ENCODE data around the gene HFM1.
"Not testable (repeated sequence)": the region's sequence is repeated elsewhere in the genome, so short reads cannot be mapped to it uniquely, and the experiment has no call there.

Gene HFM1

GRCh38 chr1:91346824-91347223 lies 57.8 kb downstream of the HFM1 start:
- DNase-seq (ENCODE audit: low spot score) = no peak

GRCh38 chr1:91345395-91346005 lies 59.1 kb downstream of the HFM1 start:
- DNase-seq (ENCODE audit: low spot score) = no peak

DNA sequence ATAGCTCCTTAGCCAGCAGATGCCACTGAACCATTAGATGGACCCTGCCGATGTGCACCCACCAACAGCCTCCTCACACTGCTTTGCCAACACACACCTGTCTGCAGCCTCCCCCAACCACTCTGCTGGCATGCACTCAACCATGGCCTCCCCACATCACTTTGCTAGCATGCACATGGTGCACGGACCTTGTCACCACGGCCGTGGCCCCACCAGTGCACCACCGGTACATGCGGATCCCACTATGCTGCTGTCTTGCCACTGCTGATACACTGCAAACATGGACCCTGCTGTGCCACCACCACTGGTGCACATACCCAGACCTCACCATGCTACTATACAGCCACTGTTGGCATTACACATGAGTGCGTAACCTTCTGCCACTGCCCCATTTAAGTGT lies 66.1 kb downstream of the HFM1 start:
- no peak for DNase-seq (ENCODE audit: low spot score)

- no peak for DNase-seq (ENCODE audit: low spot score)
These were observed 69.0 kb downstream of the HFM1 start for GRCh38 chr1:91335603-91336002.

DNA sequence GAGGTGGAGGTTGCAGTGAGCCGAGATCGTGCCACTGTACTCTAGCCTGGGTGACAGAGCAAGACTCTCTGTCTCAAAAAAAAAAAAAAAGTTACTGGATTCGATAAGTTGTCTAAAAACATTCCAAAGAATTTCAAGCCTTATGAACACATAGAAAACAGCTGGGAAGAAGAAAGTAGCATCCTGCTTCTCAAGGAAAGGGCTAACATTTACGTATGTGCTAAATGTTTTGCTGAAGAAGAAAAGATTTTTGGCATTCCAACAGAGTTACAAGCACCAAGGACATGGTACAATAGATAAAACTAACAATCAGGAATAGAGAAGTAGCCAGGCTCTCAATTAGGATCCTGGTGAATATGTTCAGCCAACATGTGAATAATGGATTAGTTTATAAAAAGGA lies 69.8 kb downstream of the HFM1 start:
- no peak for DNase-seq (ENCODE audit: low spot score)

DNA sequence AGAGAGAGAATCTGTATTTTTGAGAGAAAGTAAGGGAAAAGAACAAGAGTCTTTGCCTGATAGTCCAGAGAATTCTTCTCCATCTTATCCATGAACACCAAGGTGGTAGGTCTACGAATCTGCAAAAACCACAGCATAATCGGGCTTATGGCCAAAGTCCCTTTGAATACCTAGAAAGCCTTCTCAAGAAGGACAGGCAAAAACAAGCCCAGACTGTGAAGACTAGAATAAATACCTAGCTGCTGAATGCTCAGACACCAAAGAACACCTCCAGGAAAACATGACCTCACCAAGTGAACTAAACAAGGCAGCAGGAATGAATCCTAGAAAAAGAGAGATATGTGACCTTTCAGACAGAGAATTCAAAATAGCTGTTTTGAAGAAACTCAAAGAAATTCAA lies 79.2 kb downstream of the HFM1 start:
- DNase-seq (ENCODE audit: low spot score) = no peak

DNA sequence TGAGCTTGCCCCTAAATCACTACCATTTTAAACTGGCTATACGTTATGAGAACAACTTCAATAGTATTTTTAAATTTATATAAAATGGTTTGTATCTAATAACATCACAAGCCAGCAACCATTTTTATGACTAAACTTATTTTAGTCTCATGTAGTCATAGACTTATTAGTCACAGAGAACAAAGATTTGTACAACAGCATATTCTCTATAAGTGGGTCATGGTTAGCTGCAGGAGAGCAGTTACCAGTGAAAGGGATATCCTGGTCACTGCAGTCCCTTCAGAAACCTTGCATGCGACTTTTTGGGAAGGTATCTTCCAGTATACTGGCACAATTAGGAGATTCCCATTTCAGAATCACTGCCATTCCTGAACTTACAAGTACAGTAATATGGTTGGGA lies 90.0 kb downstream of the HFM1 start:
- DNase-seq (ENCODE audit: low spot score) = no peak

GRCh38 chr1:91311672-91312071 lies 93.0 kb downstream of the HFM1 start:
- DNase-seq (ENCODE audit: low spot score) = no peak

GRCh38 chr1:91308544-91308943 lies 96.1 kb downstream of the HFM1 start:
- no peak for DNase-seq (ENCODE audit: low spot score)

GRCh38 chr1:91307784-91308409 lies 96.7 kb downstream of the HFM1 start:
- no peak for DNase-seq (ENCODE audit: low spot score)

- no peak for DNase-seq (ENCODE audit: low spot score)
These were observed 101.5 kb downstream of the HFM1 start for GRCh38 chr1:91303165-91303564.

DNA sequence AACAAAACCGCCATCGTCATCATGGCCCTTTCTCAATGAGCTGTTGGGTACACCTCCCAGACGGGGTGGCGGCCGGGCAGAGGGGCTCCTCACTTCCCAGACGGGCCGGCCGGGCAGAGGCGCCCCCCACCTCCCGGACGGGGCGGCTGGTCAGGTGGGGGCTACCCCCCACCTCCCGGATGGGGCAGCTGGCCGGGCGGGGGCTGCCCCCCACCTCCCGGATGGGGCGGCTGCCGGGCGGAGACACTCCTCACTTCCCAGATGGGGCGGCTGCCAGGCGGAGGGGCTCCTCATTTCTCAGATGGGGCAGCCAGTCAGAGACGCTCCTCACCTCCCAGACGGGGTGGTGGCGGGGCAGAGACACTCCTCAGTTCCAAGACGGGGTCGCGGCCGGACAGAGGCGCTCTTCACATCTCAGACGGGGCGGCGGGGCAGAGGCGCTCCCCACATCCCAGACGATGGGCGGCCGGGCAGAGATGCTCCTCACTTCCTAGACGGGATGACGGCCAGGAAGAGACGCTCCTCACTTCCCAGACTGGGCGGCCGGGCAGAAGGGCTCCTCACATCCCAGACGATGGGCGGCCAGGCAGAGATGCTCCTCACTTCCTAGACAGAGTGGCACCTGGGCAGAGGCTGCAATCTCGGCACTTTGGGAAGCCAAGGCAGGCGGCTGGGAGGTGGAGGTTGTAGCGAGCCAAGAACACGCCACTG lies 115.6 kb downstream of the HFM1 start:
- DNase-seq (ENCODE audit: low spot score) = not testable (repeated sequence)

DNA sequence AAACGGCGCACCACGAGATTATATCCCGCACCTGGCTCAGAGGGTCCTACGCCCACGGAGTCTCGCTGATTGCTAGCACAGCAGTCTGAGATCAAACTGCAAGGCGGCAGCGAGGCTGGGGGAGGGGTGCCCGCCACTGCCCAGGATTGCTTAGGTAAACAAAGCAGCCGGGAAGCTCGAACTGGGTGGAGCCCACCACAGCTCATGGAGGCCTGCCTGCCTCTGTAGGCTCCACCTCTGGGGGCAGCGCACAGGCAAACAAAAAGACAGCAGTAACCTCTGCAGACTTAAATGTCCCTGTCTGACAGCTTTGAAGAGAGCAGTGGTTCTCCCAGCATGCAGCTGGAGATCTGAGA lies 117.7 kb downstream of the HFM1 start:
- not testable (repeated sequence) for DNase-seq (ENCODE audit: low spot score)

DNA sequence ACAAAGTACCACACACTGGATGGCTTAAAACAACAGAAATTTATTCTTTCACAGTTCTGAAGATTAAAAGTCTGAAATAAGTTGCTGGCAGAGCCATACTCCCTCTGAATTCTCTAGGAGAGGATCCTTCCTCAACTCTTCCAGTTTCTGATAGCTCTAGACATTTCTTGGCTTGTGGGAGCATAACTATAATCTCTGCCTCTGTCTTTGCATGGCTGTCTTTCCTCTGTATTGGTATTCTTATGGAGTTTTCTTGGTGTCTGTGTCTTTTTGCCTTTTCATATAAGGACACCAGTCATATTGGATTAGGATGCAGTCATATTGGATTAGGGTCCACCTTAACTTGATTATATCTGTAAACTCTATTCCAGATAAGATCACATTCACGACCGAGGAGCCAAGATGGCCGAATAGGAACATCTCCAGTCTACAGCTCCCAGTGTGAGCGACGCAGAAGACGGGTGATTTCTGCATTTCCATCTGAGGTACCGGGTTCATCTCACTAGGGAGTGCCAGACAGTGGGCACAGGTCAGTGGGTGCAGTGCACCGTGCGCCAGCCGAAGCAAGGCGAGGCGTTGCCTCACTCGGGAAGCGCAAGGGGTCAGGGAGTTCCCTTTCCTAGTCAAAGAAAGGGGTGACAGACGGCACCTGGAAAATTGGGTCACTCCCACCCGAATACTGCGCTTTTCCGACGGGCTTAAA lies 118.2 kb downstream of the HFM1 start:
- not testable (repeated sequence) for DNase-seq (ENCODE audit: low spot score)

GRCh38 chr1:91283421-91283726 lies 121.3 kb downstream of the HFM1 start:
- no peak for DNase-seq (ENCODE audit: low spot score)

DNA sequence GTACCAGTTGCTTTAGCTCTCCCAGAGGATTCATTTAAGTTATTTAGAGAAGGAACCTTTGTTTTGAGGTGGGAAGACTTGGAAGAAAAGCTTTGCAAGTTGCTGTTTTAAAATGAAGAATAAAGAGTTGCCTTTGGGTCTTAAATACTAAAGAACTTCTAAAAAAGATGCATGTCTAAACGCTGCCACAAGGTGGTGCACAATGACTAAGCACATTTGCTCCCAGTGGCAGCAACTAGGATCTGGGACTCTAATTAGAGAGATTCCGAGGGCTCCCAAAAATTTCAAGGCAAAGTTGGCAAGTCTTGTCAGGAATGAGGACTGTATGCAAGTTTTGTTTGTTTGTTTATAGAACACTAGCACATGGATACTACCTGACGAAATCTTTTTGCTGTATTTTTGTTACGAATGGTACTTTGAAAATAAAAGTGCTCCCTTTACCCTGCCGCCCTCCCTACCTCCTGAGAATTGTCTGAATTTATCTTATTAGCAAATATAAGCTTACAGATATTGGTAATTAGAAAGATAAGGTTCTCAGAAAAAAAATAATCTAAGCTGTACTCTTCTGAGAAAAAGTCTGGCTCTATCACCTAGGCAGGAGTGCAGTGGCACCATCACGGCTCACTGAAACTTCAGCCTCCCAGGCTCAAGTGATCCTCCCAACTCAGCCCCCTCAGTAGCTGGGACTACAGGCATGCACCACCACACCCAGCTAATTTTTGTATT lies 121.8 kb downstream of the HFM1 start:
- peak; percentile 59 for DNase-seq (ENCODE audit: low spot score)

GRCh38 chr1:91281782-91282181 lies 122.9 kb downstream of the HFM1 start:
- DNase-seq (ENCODE audit: low spot score) = no peak

- no peak for DNase-seq (ENCODE audit: low spot score)
These were observed 125.9 kb downstream of the HFM1 start for GRCh38 chr1:91278754-91279153.

DNA sequence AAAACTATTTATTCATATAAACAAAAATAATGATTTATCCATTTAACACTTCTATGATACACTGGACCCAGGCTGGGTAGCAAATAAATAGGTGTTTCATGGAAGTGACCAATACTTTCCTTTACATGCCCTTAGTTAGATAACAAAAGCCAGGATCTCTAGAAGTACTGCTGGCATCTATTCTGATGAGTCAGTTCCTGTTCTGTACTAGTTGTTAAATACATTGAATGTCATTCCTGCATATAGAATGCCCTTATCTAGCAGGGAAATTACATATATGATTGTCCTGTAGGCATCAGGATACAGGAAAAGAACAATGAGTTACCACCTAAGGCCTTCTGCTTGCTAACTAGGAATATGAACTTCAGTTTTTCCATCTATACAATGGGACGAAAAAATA lies 130.8 kb downstream of the HFM1 start:
- no peak for DNase-seq (ENCODE audit: low spot score)

- no peak for DNase-seq (ENCODE audit: low spot score)
These were observed 143.0 kb downstream of the HFM1 start for GRCh38 chr1:91261655-91262054.

DNA sequence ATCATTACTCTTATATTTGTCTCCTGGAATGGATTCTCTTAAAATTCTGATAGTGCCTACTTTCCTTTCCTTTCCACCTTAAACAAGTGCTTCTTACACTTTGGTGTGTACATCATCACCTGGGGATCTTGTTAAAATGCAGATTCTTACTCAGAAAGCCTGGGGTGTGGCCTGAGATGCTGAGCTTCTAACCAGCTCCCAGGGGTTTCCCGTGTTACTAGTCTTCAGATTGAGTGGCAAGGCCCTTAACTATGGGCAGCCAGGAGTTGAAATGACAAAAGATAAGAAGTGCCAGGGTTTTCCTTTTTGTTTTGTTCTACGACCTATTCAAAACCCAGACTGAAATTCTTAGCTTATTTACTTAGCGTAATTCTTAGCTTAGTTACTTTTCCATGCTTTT lies 159.2 kb downstream of the HFM1 start:
- DNase-seq (ENCODE audit: low spot score) = no peak

- DNase-seq (ENCODE audit: low spot score) = no peak
These were observed 159.9 kb downstream of the HFM1 start for GRCh38 chr1:91244737-91245136.

DNA sequence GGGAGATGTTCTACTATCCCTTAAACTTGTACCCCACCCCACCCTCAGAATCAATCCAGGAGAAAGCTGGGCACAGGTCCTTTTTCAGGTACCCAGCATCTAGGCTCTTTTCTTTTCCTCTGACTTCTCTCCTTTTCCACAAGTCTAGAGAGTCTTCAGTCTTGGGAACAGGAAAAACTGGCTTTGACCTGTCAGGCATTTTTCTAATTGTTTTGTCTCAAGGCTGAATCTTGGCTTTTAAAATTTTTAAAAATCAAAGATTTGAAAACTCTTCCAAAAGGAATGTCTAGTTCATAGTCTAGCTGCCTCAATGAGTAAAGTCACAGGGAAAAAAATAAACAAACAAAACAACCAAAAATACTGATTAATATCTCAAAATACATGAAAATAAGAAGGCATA lies 161.5 kb downstream of the HFM1 start:
- no peak for DNase-seq (ENCODE audit: low spot score)

Data from hematopoietic multipotent progenitor cell treated with erythropoietin and hydrocortisone succinate and interleukin-3 and kit ligand, for 15 days (in vitro differentiated cells).